Measurements from ENCODE around the gene B4GALT7.
A peak's percentile ranks its signal among the peaks of the same experiment; 100 is the strongest.
"Not testable (repeated sequence)": the region's sequence is repeated elsewhere in the genome, so short reads cannot be mapped to it uniquely, and the experiment has no call there.

Gene B4GALT7, protein sequence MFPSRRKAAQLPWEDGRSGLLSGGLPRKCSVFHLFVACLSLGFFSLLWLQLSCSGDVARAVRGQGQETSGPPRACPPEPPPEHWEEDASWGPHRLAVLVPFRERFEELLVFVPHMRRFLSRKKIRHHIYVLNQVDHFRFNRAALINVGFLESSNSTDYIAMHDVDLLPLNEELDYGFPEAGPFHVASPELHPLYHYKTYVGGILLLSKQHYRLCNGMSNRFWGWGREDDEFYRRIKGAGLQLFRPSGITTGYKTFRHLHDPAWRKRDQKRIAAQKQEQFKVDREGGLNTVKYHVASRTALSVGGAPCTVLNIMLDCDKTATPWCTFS

DNA sequence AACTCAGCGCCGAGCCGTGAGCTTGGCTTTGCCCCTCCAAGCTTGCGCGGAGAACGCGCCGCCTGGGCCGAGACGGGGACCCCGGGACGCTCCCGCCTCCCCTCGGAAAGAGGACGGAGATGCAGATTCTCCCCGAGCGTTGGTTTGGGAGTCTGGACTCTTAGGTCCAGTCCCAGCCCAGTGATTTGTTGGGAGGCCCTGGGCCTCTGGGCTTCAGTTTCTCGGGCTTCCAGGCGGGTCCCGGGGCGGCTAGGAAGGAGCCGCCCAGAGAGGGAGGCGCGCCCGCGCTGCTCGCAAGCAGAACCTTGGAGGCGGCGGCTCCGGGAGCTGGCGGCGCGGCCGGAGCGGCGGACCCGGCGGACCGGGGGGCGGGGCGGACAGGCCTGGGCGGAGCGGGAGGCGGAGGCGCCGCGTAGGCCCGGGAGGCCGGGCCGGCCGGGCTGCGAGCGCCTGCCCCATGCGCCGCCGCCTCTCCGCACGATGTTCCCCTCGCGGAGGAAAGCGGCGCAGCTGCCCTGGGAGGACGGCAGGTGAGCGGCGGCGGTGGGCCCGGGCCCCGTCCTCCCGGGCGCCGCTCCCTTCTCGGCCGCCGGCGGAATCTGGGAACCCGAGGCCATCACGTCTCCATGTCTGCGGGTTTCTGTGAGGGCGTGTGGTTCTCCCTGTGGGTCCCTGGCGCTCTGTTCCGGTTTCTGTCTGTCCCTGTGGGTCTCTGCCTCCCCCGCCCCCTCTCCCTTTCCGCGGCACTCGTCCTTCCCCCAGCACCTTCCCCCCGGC lies at the start of gene B4GALT7:
Gene B4GALT7, plus strand, starts transcription at position 402 of the 777 bp plus-strand sequence. Its CDS starts 79 bp downstream, at position 481.
- DNase-seq = peak; percentile 68

DNA sequence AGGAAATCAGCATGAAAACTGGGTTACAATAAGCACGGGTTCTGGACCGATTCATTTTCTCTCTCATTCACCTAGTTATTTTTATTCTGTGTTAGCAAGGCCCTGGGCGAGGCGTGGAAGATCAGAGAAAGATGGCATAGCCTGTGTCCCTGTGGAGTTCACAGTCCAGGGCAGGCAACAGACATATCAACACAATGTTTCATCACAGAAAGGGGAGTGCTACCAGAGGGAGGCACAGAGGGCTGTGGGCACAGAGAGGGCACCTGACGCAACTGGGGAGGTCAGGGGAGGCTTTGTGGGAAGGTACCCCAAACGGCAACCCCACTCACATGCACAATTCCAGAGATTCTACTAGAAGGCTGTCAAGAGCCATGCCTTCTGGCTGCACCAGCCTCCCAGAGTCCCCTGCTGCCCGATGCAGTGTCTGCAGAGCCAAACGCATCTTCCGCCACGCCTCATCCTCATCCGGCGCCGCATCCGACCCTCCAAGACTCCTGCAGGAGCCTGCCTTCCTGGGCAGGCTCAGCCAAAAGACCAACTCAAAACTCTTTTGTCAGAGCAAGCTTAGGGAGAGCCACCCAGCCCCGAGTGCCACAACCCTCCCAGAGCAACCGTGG lies 47.0 kb upstream of the B4GALT7 start:
- DNase-seq = no peak

DNA sequence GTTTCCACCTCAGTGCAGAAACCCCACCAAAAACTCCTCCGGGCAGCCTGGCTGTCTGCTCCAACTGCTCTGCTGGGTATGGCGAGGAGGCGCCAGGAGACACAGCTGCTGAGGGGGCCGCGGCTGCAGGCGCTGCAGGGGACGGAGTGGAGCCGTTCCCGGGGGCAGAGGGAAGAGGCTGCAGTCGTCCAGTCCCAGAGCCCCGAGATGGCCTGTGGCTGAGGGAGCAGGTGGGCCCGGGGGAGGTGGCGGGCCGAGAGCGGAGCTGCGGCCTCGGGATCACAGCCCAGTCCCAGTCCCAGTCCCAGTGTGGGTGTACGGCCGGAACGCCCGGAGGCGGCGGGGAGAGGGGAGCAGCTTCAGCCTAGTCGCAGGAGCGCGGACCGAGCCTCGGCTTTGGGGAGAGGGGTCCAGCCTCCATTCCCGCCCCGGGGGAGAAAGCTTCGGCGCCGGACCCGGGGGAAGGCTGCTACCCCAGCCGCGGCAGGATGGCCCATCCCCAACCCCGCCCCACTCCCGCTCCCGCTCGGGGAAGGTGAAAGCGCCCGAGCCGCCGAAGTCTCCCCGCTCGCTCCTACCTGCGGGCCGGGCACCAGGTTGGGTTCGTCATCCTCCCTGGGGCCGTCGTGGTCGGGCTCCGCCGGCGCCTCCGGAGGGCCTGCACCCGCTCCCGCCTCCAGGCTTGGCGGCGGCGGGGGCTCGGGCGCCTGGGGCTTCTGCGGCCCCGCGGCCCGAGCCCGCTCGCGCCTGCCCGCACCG lies 46.1 kb upstream of the B4GALT7 start:
- DNase-seq = no peak

DNA sequence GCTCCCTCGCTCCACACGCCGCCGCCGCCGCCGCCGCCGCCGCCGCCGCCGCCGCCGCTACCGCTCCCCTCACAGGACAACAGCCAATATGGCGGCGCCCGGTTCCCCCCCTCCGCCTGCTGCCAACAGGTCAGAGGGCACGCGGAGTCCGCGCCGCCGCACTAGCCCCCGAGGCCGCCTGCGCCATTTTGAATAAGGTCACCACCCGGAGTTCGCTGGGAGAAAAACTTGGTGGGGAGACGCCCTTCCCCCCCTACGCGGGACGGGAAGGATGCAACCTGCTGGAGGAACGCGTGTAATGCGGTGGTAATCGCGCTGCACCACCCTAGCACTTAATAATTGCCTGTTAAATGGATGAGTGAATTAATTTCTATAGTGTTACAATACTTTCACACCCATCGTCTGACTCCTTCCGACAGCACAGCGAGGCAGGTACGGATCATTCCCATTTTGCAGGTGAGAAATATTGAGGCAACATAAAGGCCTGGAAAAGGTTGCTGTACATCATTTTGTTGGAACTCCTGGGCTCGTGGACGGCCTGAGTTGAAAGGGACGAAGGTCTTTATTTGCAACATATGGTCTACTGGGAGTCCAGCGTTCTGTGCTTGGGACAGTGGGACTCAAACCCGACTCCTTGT lies 45.3 kb upstream of the B4GALT7 start, which contains the start of gene FAM193B:
Gene FAM193B, minus strand, starts transcription at position 90 of the 638 bp plus-strand sequence. CDS start 105 bp downstream, outside the sequence.
- peak; percentile 85 for DNase-seq

DNA sequence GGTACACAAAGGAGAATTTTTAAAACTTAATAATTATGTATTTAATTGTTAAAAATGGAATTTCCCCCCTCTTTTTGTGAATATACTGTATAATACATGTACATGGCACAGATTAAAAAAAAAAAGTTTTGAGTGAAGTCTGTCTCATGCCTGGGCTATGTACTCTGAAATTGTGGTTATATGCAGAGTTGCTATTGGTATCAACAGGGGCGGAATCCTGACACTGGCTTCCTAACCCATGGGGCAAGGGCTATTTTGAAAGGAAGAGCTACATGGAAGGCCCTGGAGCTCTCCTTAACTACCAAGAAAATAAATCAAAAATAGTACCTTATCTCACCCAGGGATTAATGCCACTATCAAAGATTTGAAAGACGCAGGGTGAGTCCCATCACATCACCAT lies 44.7 kb upstream of the B4GALT7 start:
- no peak for DNase-seq

DNA sequence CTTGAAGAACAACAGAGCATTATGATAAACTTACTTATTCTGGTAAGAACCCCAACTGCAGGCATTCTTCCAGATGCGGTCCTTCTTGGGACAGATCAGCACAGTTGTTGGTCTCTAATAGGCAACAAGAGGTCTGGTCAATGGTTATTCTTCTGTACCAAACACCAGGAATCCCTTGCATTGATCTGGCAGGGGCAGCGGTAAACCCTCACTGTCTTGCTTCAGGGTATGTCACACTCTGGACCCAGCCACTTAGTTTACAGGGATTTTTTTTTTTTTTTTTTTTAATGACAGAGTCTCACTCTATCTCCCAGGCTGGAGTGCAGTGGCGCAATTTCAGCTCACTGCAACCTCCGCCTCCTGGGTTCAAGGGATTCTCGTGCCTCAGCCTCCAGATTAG lies 44.3 kb upstream of the B4GALT7 start:
- DNase-seq = no peak

DNA sequence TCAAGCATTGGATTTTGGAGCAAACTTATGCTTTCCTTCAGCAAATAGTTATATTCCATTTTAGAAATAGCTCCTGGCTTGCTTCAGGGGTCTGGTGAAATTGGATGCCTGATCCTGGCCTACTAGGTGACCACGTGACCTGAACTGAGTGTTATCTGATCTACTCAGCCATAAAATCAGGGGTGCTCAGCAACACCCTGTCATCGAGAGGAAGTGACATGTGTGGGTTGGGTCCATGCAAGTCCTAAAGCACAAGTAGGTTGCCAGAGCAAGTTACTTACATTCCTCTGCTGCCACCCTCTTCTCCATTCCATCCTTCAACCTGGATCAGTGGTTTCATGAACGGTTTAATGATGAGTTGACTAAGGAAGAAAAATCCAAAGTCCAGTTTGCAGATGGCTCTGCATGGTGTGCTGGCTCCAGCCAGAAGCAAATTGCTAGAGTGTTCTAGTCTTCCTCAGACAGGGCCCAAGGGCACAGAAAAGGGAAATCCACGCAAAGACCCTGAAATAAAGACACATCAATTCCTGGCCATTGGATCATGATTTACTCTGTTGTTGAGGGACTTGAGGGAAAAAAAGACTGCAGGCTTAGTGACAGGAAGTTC lies 42.8 kb upstream of the B4GALT7 start:
- DNase-seq = no peak

DNA sequence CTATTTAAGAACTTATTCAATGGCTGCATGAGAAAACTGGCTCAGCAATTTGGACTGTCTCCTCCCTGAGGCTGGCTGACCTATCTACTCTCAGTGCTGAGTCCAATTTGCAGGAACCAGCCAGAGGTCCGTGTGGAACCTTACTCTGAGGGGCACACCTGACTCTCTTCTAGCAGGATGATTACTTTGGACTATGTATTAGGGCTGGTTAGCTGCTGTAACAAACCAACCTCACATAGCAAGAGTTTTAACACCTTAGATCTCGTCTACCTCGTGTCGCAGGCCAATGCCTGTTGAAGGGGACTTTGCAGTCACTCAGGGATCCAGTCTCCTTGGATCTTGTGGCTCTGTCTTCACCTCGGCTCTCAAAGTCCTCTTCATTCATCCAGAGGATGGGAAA lies 42.1 kb upstream of the B4GALT7 start:
- DNase-seq = no peak

DNA sequence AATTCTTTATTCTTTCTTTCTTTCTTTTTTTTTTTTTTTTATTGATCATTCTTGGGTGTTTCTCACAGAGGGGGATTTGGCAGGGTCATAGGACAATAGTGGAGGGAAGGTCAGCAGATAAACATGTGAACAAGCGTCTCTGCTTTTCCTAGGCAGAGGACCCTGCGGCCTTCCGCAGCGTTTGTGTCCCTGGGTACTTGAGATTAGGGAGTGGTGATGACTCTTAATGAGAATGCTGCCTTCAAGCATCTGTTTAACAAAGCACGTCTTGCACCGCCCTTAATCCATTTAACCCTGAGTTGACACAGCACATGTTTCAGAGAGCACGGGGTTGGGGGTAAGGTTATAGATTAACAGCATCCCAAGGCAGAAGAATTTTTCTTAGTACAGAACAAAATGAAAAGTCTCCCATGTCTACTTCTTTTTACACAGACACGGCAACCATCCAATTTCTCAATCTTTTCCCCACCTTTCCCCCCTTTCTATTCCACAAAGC lies 40.4 kb upstream of the B4GALT7 start:
- not testable (repeated sequence) for DNase-seq

DNA sequence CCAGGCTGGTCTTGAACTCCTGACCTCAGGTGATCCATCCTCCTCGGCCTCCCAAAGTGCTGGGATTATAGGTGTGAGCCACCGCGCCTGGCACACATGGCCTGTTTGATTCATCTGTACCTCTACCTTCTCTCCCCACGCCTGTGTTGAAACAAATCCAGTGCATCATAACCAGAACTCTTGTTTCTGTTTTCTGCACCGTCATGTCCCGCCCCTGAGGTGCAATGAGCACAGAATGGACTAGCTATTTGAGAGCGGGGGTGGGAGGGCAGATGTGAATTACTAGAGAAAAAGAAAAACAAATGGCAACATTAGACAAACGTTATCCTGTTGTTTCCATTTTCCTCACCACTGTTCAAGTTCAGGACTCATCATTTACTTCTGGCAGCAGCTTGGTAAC lies 34.9 kb upstream of the B4GALT7 start:
- DNase-seq = no peak

DNA sequence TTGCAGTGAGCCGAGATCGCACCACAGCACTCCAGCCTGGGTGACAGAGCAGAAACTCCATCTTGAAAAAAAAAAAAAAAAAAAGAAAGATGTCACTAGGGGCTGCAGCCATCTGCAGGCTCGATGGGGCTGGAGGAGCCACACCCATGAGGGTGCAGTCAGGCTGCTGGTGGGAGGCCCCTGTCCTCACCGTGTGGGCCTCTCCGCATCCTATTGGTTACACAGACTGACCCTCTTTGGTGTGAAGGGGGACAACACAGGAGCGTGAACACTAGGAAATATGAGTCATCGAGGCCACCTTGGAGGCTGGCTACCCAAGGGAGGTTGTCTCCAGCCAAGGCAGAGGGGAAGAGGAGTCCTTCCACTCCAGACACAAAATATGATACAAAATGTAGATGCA lies 31.6 kb upstream of the B4GALT7 start:
- no peak for DNase-seq

DNA sequence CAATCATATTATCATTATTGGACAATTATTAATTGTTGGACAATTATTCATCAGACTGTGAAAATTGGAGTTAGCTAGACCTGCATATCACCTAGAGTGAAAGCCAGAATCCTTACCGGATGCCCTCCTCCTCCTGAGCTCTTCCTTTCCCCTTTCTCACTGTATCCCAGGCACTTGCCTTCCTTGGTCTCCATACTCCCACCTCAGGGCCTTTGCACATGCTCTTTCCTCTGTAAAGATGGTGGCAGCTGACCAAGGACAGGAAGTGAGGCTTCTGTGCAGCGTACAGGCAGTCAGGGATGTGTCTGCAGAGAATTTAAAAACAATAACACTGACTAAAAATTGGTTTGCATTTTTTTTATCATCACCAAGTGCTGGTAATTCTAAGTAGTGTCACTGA lies 30.0 kb upstream of the B4GALT7 start:
- no peak for DNase-seq

DNA sequence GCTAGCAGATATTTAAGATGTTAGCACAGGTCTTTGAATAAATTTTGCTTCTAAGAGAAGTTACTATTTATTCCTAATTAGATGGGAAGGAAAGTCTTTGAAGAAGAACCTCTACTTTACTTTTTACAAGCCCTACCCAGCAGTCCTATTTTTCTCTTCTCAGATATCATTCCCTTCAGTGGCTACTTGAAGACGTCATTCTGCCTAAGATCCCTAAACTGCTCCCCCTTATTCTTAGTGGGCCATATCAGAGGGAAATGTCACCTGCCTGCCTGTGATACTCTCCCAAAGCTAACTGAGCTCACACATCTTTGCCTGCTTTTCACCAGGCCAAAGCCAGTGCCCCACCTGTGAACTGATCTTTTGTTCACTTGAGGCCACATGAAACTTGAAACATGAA lies 24.4 kb upstream of the B4GALT7 start:
- no peak for DNase-seq

DNA sequence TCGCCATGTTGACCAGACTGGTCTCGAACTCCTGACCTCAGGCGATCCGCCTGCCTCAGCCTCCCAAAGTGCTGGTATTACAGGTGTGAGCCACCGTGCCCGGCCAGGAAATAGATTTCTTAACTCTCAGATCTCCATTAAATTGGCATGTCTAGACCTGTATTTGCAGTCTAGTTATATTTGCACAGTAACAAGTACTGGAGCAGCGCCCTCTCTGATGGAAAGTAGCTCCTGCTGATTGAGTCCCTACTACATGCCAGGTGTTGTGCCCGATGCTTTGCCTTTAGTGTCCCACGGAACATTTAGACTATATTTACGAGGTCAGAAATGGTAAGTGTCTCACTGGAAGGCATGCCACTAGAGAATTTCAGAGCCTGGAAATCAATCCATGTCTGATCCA lies 23.8 kb upstream of the B4GALT7 start:
- no peak for DNase-seq

DNA sequence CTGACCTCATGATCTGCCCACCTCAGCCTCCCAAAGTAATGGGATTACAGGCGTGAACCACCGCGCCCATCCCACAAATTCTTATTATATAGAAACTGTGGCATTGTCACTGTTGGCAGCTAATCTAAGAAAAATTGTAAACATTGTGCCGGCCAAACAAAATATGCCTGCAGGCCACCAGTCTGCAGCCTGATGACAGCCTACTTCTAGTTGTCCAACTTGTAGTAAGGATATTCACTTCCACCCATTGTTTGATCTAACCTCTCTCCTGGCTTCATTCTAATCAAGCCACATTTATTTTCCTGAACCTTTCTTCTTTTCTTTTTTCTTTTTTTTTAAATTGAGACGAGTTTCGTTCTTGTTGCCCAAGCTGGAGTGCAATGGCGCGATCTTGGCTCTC lies 21.6 kb upstream of the B4GALT7 start:
- no peak for DNase-seq

DNA sequence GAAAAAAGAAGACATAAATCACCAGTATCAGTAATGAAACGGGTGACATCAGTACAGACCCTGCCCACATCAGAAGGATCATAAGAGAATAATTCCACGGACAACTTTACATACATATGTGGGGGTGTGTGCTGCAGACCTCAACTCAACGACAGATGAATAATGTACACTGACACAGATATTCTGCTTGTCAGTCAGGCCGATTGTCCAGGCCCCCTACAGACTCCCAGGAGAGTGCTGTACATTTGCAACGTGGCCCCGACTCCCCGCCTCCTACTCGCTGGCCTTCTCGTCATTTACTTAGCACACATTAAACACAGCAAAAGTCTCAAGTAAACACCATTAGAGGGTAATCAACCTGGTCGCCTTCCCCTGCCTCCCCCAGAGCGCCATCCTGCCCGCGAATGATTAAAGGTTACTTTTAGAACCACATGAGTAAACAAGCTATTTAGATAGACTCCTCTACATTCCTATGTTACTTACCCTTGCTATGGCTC lies 11.5 kb upstream of the B4GALT7 start:
- DNase-seq = no peak

DNA sequence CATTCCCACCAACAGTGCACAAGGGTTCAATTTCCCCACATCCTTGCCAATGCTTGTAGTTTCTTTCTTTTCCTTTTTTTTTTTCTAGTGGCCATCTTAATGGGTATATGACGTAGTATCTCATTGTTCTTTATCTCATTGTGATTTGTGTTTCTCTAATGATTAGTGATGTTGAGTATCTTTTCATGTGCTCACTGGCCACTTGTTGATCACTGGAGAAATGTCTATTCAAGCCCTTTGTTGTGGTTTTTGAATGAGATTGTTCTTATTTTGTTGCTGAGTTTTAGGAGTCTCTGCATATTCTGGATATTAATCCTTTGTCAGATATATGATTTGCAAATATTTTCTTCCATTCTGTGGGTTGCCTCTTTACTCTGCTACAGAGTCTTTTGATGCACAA lies 9.5 kb upstream of the B4GALT7 start:
- DNase-seq = no peak

DNA sequence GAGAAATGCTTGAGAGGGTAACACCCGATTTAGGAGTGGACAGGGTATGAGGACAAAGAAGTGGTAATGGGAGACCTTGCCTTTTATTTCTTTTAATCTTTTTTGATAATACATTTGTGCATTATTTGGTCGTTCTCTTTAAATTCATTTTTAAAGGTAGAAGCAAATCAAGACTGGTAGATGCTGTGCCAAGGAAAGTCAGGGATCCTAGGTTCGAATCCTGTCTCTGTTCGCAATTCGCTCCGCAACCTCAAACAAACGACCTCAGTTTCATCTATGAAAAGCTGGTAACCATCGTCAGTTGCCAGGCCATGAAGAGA lies 8.3 kb upstream of the B4GALT7 start:
- DNase-seq = no peak

DNA sequence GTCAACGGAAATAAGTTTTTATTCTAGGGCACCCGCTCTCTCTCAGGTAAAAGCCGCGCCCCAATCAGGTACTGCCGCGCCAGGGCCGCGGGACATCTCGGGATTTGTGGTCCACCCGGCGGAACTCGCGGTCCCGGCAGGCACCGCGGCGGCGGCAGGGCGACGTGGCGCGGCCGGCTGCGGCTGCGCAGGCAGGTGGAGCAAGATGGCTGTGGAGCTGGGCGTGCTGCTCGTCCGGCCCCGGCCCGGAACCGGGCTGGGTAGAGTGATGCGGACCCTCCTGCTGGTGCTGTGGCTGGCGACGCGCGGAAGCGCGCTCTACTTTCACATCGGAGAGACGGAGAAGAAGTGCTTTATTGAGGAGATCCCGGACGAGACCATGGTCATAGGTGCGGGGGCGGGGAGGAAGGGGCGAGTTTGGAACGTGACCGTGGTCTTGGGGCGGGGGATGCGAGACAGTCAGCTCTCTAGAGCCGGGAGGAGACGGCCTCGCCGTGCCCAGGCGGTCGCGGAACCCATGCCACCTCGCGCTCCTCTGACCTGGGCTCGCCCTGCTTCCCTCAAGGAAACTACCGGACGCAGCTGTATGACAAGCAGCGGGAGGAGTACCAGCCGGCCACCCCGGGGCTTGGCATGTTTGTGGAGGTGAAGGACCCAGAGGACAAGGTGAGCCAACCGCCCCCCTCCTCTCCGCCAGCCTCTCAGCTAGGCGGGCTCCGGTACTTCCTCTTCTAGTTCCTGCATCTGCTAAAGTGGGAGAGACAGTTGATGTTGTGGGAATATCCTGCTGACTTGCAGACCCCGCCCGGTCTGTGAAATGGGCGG lies 7.7 kb upstream of the B4GALT7 start, which contains the start of gene TMED9:
Gene TMED9, plus strand, starts transcription at position 194 of the 825 bp plus-strand sequence. Its CDS starts 12 bp downstream, at position 206.
- peak; percentile 77 for DNase-seq

DNA sequence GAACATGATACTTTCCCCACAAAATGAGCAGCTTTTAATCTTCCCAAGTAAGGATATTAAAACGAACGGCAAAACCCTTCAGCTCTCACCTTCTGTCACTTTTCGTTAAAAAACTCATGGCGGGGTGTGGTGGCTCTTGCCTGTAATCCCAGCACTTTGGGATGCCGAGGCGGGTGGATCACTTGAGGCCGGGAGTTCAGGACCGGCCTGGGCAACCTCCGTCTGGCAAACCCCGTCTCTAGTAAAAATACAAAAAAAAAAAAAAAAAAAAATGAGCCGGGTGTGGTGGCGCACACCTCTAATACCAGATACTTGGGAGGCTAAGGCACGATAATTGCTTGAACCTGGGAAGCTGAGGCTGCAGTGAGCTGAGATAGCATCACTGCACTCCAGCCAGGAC lies 7.0 kb upstream of the B4GALT7 start:
- DNase-seq = no peak

DNA sequence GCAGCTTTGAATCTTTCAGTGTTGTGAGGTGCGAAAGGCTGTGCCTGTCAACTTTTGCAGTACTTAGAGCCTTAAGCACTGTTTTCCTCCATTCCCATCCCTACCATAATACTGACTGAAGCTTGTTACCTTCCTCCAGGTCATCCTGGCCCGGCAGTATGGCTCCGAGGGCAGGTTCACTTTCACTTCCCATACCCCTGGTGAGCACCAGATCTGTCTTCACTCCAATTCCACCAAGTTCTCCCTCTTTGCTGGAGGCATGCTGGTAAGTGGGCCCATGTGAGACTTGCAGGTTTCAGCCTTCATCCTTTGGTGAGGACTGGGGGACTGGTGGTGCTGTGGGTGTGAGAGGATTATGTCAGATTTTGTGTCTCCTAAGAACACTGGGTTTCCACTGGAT lies 6.4 kb upstream of the B4GALT7 start:
- DNase-seq = no peak
